Endothelial cell of hepatic sinusoid (primary cell): ENCODE measurements around the gene CTSD.

Source experiments
- in situ Hi-C: cut with HindIII; loops from 2 replicates; pipeline ENCODE4 v1.10.0; 2017; ENCODE audit warnings: low sequenced_read_pairs

Gene CTSD

DNA sequence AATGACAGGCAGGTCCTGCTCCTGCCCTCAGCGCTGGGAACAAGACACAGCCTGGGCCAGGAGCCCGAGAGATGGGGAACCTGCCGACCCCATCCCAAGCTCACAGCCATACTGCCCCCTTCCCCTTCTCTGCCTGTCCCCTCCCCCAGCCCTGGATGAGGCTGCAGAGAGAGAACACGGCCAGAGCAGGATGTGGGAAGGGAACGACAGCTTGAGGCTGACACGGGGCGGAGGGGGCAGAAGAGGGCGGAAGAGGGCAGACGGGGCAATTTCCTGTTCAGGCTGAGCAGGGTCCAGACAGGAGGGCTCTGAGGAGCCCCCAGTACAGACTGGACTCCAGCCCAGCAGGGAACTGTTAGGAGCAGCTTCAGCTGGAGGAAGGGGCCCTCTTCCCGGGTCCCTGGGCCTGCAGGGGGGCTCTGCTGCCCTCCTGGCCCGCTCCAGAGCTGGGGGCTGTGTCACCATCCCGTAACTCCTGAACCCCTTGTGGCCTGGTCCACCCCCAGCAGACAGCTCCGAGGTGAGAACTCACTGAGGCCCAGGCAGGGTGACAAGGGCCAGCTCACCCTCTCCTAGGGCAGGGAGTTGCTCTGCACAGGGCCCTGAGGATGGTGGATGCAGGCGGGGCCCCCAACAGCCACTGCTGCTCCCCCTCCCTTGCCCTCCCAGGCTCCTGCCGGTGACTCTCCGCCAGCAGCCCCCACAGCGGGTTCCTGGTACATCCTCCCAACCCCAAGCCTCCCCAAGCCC lies 5.7 kb downstream of the CTSD start:
- in situ Hi-C loops = no loop called here

DNA sequence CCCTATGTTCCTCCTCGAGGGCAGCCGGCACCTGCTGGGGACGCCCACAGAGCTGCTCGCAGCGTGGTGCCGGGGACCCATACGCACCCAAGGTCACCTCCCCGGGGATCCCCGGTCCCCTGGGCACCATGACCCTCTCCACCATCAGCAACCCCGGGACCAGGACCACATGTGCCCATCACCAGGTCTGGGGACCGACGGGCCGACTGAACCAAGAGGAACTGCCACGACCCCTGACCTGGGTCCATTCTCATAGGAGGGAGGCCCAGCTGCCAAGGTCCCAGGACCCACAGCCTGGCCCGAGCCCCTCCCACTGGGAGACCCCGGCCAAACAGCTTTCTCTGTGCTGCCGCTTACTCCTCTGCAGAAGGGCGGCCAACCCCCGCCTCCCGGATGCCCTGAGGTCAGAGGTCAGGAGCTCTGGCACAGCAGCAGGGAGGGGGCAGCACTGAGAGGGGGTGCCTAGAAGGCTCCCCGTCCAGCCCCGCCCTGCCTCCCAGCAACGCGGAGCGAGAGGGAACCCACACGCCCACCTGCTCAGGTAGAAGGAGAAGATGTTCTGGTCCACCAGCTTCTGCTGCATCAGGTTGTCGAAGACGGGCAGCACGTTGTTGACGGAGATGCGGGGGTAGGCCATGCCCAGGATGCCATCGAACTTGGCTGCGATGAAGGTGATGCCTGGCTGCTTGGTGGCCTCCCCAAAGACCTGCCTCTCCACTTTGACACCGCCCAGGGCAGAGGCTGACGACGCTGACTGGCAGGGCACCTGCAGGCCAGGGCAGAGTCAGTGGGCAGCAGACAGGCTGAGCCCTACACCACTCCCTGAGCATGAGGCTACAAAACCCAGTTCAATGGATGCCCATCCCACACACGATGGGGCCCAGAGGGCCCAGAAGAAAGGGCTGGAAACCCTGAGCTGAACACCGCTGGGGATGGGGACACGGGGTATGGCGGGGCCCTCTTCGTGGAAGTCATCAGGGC lies 6.6 kb downstream of the CTSD start:
- in situ Hi-C loops = no loop called here

DNA sequence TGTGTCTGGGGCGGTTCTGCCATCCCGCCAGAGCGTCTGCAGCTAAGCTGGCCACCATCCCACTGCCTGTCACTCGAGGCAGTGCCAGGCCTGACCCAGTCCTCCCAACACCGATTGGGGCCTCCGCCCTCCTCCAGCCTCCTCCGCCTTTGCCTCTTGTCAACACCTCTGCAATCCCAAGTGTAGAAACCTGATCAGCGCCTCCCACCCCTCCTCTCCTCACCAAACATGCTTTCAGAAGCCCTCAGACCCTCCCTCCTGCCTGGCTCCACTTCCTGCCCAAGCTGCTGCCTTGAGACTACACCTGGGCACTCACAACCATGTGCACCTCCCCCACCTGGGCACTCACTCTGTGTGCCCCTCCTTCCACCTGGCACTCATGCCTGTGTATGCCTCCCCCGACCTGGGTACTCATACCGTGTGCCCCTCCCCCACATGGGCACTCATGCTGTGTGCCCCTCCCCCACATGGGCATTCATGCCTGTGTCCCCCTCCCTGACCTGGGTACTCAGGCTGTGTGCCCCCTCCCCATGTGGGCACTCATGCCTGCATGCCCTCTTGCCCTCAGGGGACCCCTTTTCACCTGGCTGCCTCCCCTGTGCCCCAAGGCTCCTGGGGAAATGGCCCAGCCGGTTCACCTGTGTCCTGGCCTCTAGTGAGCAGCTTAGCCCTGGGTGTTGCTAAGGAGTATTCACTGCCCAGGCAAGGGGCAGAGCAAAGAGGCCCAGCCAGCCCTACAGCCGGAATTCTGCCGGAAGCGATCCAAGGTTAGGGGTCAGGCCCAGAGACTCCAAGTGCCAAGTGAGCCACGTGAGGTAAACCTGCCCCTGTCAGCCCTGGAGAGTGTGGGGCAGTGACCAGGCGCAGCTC lies 7.8 kb downstream of the CTSD start:
- in situ Hi-C loops = no loop called here

DNA sequence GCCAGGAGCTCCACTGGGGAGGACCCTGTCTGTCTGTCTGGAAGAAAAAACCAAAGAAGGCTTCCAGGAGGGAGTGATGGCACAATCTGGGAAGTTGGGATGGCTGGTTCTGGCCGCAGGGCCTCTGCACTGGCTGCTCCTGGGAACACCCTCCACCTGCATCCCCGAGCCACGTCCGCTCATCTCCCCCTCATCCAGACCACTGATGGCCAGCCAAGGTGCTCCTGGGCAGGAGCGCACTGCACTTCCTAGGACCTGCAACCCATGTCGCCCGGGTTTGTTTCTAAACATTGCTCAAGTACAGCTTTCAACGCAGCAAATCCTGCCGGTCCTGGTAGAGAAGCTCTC lies 8.4 kb downstream of the CTSD start:
- in situ Hi-C loops = no loop called here

DNA sequence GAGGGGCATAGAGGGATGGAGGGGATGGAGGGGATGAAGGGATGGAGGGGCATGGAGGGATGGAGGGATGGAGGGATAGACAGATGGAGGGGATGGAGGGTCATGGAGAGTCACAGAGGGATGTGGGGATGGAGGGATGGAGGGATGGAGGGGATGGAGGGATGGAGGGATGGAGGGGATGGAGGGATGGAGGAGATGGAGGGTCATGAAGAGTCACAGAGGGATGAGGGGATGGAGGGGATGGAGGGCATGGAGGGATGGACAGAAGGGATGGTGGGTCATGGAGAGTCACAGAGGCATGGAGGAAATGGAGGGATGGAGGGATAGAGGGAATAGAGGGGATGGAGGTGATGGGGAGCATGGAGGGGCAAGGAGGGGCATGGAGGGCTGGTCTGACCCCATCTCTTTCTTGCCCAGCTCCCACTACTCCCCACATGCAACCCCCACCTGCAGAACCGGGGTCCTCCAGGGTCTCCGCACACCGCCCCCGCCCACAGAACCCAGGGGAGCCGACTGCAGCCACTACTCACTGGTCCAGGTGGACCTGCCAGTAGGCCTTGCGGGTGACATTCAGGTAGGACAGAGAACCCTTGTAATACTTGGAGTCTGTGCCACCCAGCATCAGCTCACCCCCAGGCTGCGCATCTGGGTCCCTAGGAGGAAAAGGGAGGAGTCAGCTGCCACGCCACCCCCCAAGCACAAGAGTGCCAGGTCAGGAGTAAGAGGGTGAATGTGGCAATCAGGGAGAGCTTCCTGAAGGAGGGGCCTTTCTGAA lies 9.2 kb downstream of the CTSD start:
- in situ Hi-C loops = no loop called here

DNA sequence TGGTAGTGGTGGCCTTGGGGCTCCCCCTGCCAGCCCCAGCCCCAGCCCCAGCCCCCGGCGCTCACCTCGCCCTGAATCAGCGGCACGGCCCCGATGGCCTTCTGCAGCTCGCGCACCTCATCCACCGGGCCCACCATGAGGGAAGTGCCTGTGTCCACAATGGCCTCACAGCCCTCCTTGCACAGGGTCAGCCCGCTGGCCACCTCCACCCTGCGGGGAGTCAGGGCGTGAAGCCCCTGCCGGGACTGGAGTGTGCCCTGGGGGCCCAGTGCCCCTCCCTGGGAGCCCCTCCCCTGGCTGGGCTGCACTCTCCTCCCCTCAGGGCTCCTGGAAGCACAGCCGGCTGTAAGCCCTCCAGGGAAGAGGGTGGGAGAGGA lies 9.8 kb downstream of the CTSD start:
- in situ Hi-C loops = no loop called here

DNA sequence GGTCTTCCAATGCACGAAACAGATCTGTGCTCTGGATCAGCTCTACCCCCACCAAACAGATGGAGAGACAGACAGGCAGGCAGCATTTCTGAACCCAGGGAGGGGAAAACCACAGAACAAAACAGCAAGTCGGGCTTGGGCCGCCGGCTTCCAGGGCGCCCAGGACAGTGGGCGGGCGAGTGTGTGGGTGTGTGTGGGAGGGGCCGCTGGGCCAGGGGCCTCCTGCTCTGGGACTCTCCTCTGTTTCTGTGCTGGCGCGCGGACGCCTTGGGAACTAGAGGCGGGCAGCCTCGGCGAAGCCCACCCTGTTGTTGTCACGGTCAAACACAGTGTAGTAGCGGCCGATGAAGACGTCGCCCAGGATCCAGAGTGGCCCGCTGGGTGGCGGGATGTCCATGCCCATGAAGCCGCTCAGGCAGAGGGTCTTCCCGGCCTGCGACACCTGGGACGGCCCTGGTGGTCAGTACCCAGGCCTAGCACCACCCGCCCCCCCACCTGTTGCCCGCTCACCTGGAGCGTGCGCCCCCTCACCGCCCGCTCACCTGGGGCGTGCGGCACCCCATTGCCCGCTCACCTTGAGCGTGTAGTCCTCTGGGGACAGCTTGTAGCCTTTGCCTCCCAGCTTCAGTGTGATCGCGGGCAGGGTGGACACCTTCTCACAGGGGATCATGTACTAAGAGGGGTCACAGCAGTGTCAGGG lies 10.3 kb downstream of the CTSD start:
- in situ Hi-C loops = no loop called here

DNA sequence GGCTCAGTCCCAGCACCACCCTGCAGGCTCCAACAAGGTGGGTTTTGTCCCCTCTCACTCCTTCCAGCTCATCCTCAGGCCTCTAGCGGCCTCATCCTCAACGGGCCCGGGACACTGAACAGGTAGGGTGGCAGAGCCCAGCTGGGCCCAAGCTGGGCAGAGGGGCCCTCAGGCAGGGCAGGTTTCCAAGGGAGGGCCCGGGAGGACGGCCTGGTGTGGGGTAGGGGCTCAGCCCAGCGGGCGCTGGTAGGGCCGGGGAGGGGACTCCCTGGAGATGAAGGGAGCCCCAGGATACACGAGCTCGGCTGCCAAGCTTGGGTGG lies 10.9 kb downstream of the CTSD start:
- in situ Hi-C loops = no loop called here

DNA sequence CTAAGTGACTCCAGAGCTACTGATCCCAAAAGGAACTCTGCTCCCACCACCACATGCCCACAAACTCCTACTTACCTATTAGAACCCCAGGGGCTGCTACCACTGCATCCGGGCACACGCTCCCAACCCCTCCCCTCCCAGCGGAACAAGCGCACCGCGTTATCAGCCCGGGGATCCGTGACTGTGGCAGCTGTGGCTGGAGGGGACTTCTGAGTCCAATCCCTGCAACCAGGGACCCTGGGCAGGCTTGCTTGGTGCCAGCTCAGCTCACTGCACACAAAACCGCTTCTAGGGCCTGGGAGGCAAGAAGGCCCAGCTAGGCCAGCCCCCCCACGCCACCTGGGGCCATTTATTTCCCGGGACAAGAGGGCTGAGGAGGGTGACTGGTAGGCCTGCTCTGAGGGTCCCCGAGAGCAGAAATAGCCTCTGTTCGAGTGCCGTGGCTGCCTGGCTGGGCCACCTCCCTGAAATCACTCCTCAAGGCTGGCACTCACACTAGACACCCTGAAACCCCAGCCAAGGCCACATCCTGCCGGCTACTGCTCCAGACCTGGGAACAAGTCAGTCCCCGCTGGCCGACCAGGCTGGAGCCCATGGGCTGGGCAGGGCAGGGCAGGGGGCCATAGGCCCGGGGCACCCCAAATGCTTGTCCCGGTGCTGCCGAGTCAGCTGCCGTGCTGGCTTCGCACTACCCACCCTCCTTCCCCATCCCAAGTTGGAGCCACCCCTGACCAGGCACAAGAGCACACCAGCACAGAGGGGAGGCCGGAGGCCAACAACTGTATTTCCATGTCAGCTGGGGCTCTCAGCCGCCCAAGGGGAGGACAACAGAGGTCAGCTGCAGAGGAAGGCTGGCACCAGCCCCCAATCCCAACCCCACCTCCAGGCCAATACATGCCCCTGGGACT lies 11.5 kb downstream of the CTSD start:
- in situ Hi-C loops = no loop called here

DNA sequence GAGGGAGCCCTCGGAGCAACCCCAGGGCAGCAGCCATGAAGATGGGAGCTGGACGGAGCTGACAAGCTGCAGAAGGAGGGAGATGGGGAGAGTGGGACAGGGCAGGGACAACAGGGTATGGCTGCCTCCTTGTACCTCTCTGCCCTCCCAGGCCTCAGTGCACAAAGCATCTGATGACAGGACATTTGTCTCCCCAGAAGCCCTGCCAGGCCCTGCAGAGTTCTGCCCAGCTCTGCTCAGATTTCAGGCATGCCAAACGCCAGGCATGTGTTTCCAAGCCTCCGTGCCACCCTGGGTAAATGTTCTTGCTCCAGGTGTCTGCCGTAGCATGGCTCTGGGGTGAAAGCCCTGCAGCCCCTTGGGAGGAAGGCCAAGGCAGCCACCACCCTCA lies 12.2 kb downstream of the CTSD start:
- in situ Hi-C loops = no loop called here

DNA sequence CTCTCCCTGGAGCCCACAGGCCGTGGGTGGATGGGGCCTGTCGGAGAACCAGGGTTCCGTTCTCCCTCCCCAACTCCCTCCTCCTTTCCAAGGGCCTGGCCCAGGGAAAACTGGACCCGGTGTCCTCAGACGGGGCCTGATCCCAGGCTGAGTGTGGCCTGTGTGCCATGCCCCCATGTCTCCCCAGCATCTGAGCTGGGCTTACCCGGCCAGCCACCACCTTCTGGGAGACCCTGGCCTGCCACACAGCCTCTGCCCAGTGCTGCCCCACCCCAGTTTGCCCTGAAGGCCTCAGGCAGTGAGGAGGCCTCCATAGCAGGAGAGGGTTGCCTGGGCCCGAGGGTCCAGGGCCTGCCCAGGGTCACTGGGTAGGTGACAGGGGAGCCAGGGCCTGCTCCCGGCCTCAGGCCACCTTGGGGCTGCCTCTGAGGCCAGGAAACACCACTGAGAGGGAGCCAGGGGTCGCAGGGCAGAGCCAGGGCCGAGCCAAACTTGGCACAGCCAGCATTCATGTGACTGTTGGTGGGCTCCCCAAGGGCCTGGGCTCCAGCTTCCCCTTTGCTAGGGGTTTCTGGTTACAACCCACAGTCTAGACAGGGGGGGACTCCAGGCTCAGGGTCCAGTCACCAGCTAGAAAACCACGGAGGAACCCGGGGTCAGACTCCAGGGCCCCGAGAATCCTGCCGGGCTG lies 12.7 kb downstream of the CTSD start:
- in situ Hi-C loops = no loop called here

DNA sequence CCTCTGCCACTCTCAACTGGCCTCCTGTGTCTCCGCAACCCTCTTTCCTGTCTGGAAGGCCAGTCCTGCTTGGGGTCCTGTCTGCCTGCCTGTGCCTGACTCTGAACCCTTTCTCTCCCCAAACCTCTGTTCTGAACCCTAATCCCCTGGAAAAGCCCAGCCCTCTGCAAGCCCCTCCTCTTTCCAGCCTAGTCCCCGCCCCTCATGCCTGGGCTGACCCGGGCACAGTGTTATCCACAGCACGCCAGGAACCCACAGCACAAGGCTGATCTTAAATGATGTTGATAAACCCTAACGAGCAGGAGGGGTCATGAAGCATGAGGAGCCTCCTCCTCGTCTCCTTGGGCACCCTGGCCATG lies 13.3 kb downstream of the CTSD start, which contains the start of gene IFITM10:
IFITM10 (minus strand) TSS at position 115 of the 359 bp plus-strand sequence. CDS start 153 bp downstream, outside the sequence.
- in situ Hi-C loops = no loop called here

DNA sequence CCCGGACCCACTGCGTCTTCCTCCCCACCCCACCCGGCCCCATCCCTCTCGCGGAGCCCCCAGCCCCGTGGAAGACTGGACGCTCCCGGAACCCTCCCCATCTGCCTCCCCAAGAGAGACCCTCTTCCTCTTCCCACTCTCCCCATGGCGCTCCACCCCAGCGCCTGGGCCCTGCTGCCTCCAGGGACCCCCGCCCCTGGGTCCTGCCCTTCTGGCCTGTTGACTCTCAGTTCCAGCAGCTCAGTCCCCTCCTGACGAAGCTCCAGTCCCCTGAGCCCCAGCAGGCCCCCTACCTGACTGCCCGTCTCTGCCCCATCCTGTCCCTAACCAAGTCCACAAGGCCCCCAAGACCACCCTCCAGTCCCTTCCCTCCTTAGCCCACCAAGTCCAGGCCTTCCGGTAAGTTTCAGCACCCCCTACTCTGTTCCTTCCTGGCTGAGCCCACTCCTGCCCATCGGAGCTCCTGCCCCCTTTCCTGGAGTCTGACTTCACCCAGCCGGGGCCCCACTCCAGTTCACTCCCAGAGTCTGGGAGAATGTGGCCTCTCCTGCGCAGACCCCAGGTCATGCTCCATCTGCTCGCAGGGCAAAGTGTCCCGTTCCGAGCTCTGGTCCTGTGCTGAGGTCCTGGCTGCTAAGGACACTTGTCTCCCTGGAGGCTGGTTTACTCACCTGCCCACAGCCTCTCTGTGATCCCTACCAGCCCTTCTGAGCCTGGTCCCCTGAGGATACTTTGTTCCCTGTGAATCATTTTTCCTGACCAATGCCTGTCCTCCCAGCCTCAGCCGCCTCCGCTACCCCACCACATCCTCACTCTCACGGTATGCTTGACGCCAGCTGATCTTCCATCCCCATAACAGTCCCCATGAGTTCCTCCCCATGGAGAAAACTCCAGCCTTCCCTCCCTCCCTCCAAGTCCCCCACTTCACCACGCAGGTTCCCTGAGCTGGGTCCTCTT lies 14.1 kb downstream of the CTSD start:
- in situ Hi-C loops = no loop called here

DNA sequence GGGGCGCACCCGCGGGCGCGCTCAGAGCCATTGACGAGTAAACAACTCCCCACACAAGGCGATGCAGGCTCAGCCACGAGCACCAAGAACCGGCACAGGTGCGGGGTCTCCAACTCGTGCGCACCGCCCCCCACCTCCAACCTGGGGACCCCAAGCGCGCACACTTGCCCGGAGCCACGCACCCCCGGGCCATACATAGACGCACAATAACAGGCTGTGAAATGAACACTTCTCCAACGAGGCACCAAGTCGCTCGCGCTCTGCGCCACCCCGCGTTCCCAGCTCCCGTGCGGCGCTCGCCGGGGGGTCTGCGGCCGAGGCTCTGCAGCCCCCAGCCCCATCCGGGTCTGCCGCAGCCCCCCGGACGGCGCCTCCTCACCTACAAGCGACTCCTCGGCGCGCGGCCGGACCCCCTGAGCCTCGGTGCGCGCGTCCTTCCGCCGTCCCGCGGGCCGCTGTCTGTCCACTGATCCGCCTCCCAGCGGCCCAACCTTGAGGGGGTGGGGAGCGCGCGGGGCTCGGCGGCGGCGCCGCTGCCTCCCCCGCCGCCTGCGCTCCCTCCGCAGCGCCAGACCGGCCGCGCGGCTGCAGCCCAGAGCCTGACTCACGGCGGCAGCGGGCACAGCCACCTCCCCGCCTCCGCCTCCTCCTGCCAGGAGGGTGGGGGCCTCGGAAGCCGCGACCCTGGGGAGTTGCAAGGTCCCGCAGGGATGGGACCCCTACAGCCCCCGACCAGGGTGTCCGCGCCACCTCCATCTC lies 14.9 kb downstream of the CTSD start:
- in situ Hi-C loops = no loop called here

DNA sequence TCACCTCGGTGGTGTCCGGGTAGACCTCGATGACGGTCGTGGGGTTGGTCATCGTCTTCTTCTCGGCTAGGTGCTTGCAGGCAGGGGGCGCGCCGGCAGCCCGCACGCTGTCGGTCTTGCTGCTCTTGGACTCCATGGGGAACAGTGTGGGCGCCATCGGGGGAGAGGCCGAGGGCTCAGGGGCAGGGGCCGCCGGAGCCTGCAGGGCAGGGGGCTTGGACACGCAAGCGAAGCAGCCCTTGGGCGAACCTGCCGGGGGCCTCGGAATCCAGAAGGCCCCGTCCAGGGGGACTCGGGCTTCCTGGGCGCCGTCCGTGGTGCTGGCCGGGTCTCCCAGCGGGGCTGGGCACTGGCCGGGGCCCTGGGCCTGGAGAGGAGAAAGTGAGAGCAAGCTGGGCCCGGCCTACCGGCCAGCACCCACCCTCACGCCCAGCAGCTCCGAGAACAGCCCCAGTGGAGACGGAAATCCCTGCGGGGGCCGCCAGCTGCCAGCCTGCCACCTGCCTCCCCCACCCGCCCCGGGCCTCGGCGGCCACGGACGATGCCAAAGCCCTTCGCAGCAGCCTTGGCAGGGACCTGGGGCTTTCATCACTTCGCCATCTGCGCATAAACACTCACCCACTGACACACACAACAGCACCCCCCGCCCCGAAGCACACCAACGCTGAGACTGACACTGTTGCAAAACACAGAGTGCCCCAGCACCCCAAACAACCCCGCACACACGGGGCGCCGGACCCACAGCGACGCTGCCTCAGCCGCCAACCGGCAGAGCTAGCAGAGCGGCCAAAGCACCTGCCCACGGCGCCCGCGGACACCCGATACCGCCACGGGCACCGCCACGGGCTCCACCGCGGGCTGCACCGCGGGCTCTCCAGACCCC lies 15.7 kb downstream of the CTSD start:
- in situ Hi-C loops = no loop called here
